BLaER1 treated with 17β-estradiol and CSF1 and Interleukin-3, amounts not matched to agents 10 nM and 100 nM (cell line): ENCODE measurements around the gene GMFB.

Experiments used
- H3K27ac ChIP-seq, 11 experiments: shearing (Covaris generic); formaldehyde crosslinking; 2 replicates each; pipeline ENCODE4 v1.8.1; 2022
- H3K27me3 ChIP-seq, 11 experiments: shearing (Covaris generic); formaldehyde crosslinking; 2 replicates each; pipeline ENCODE4 v1.8.1; 2022
- H3K36me3 ChIP-seq, 11 experiments: shearing (Covaris generic); formaldehyde crosslinking; 2 replicates each; pipeline ENCODE4 v1.8.1; 2022
- H3K4me1 ChIP-seq, 10 experiments: shearing (Covaris generic); formaldehyde crosslinking; 2 replicates each; pipeline ENCODE4 v1.8.1; 2022
- H3K4me2 ChIP-seq, 11 experiments: shearing (Covaris generic); formaldehyde crosslinking; 2 replicates each; pipeline ENCODE4 v1.8.1; 2022
- H3K4me3 ChIP-seq, 10 experiments: shearing (Covaris generic); formaldehyde crosslinking; 2 replicates each; pipeline ENCODE4 v1.8.1; 2022
- H3K9ac ChIP-seq, 11 experiments: shearing (Covaris generic); formaldehyde crosslinking; 2 replicates each; pipeline ENCODE4 v1.8.1; 2022
- H3K9me3 ChIP-seq, 11 experiments: shearing (Covaris generic); formaldehyde crosslinking; replicated peaks in 1 of 11; 2 replicates each; pipeline ENCODE4 v1.8.1; 2022
- H4K20me1 ChIP-seq, 11 experiments: shearing (Covaris generic); formaldehyde crosslinking; 2 replicates each; pipeline ENCODE4 v1.8.1; 2022
- Cebpa-rat ChIP-seq, 11 experiments: shearing (Covaris generic); IDR thresholded peaks; 2 replicates each; pipeline ENCODE4 v1.8.1; 2022

Gene GMFB

GRCh38 chr14:54488646-54489317 lies at the start of gene GMFB:
GMFB (minus strand) TSS chr14:54488980; CDS start chr14:54488927, 53 bp downstream.
- H3K4me3 ChIP-seq, result peak within 1 kb of the TSS; percentile 80 to 99 (median 92)
- H4K20me1 ChIP-seq, result peaks cover 0 to 44% (median 31%) of the 10 kb centered on the region in 11 experiments; a peak in 12 of 22 replicates
- peak within 1 kb of the TSS; percentile 85 to 95 (median 89) for H3K4me2 ChIP-seq
- TF ChIP-seq Cebpa-rat (IDR thresholded peaks at IDR 0.05), result no peak
- peak within 1 kb of the TSS; percentile 90 to 99 (median 96) for H3K27ac ChIP-seq
- H3K9me3 ChIP-seq, result peaks cover 0 to 16% (median 0%) of the 10 kb centered on the region in 11 experiments; a peak in 7 of 22 replicates
- peaks cover 25 to 61% (median 39%) of the 10 kb centered on the region in 10 experiments for H3K4me1 ChIP-seq
- no peaks in the 10 kb centered on the region for H3K27me3 ChIP-seq
- H3K9ac ChIP-seq, result peak within 1 kb of the TSS; percentile 91 to 99 (median 97)
- peaks cover 0 to 34% (median 14%) of the 10 kb centered on the region in 11 experiments; a peak in 16 of 22 replicates for H3K36me3 ChIP-seq

GRCh38 chr14:54538055-54538454 lies 49.3 kb upstream of the GMFB start:
- Histone ChIP-seq H3K9me3 (no peaks in the 10 kb centered on the region), H3K36me3 (peaks cover 4 to 63% (median 24%) of the 10 kb centered on the region in 11 experiments; a peak in 21 of 22 replicates), H3K4me2 (no peak overlapping the region), H4K20me1 (no peaks in the 10 kb centered on the region), H3K27ac (no peak overlapping the region), H3K4me3 (no peak overlapping the region), H3K4me1 (no peaks in the 10 kb centered on the region), H3K27me3 (no peaks in the 10 kb centered on the region), H3K9ac (no peak overlapping the region)
- no peak for TF ChIP-seq Cebpa-rat (IDR thresholded peaks at IDR 0.05)

- H3K9ac ChIP-seq, result no peak overlapping the region
- peaks cover 4 to 63% (median 24%) of the 10 kb centered on the region in 11 experiments; a peak in 21 of 22 replicates for H3K36me3 ChIP-seq
- no peak overlapping the region for H3K4me3 ChIP-seq
- no peaks in the 10 kb centered on the region for H3K27me3 ChIP-seq
- peaks cover 0 to 3% (median 0%) of the 10 kb centered on the region in 10 experiments; a peak in 6 of 20 replicates for H3K4me1 ChIP-seq
- TF ChIP-seq Cebpa-rat (IDR thresholded peaks at IDR 0.05), result no peak
- no peak overlapping the region for H3K27ac ChIP-seq
- H4K20me1 ChIP-seq, result no peaks in the 10 kb centered on the region
- no peaks in the 10 kb centered on the region for H3K9me3 ChIP-seq
- no peak overlapping the region for H3K4me2 ChIP-seq
Observed at GRCh38 chr14:54537651-54538050, 48.9 kb upstream of the GMFB start.

GRCh38 chr14:54535646-54536045 lies 46.9 kb upstream of the GMFB start:
- H3K9me3 ChIP-seq, result no peaks in the 10 kb centered on the region
- peaks cover 0 to 12% (median 0%) of the 10 kb centered on the region in 10 experiments; a peak in 6 of 20 replicates for H3K4me1 ChIP-seq
- H3K36me3 ChIP-seq, result peaks cover 6 to 68% (median 27%) of the 10 kb centered on the region in 11 experiments; a peak in 21 of 22 replicates
- H3K4me3 ChIP-seq, result no peak overlapping the region
- H3K4me2 ChIP-seq, result no peak overlapping the region
- H3K9ac ChIP-seq, result no peak overlapping the region
- no peaks in the 10 kb centered on the region for H3K27me3 ChIP-seq
- H3K27ac ChIP-seq, result no peak overlapping the region
- TF ChIP-seq Cebpa-rat (IDR thresholded peaks at IDR 0.05), result no peak
- H4K20me1 ChIP-seq, result no peaks in the 10 kb centered on the region

- H4K20me1 ChIP-seq, result no peaks in the 10 kb centered on the region
- H3K27me3 ChIP-seq, result no peaks in the 10 kb centered on the region
- no peak overlapping the region for H3K4me2 ChIP-seq
- no peak for TF ChIP-seq Cebpa-rat (IDR thresholded peaks at IDR 0.05)
- no peak overlapping the region for H3K4me3 ChIP-seq
- no peaks in the 10 kb centered on the region for H3K9me3 ChIP-seq
- peaks cover 0 to 12% (median 0%) of the 10 kb centered on the region in 10 experiments; a peak in 6 of 20 replicates for H3K4me1 ChIP-seq
- H3K36me3 ChIP-seq, result peaks cover 9 to 68% (median 27%) of the 10 kb centered on the region in 11 experiments; a peak in 21 of 22 replicates
- H3K9ac ChIP-seq, result no peak overlapping the region
- H3K27ac ChIP-seq, result no peak overlapping the region
Observed at GRCh38 chr14:54535126-54535525, 46.3 kb upstream of the GMFB start.

GRCh38 chr14:54533100-54533499 lies 44.3 kb upstream of the GMFB start:
- peaks cover 12 to 68% (median 23%) of the 10 kb centered on the region in 11 experiments; a peak in 21 of 22 replicates for H3K36me3 ChIP-seq
- no peaks in the 10 kb centered on the region for H3K9me3 ChIP-seq
- no peak overlapping the region for H3K9ac ChIP-seq
- no peak overlapping the region for H3K4me3 ChIP-seq
- H4K20me1 ChIP-seq, result no peaks in the 10 kb centered on the region
- H3K4me1 ChIP-seq, result peaks cover 0 to 12% (median 0%) of the 10 kb centered on the region in 10 experiments; a peak in 6 of 20 replicates
- H3K4me2 ChIP-seq, result peak overlapping the region in 2 of 11 experiments; percentile 29 to 54; a peak in 1 of 22 replicates
- H3K27ac ChIP-seq, result no peak overlapping the region; a peak in 1 of 22 replicates
- no peak for TF ChIP-seq Cebpa-rat (IDR thresholded peaks at IDR 0.05)
- no peaks in the 10 kb centered on the region for H3K27me3 ChIP-seq

GRCh38 chr14:54532111-54533012 lies 43.6 kb upstream of the GMFB start:
- Histone ChIP-seq H3K9me3 (no peaks in the 10 kb centered on the region), H3K4me1 (peaks cover 0 to 12% (median 0%) of the 10 kb centered on the region in 10 experiments; a peak in 6 of 20 replicates), H3K36me3 (peaks cover 9 to 68% (median 28%) of the 10 kb centered on the region in 11 experiments; a peak in 19 of 22 replicates), H3K27me3 (no peaks in the 10 kb centered on the region), H3K4me3 (no peak overlapping the region), H4K20me1 (no peaks in the 10 kb centered on the region), H3K4me2 (peak overlapping the region in 3 of 11 experiments; percentile 23 to 54 (median 29); a peak in 6 of 22 replicates), H3K27ac (no peak overlapping the region; a peak in 1 of 22 replicates), H3K9ac (no peak overlapping the region)
- TF ChIP-seq Cebpa-rat (IDR thresholded peaks at IDR 0.05), result no peak

- H3K4me3 ChIP-seq, result no peak overlapping the region
- no peak overlapping the region for H3K27ac ChIP-seq
- no peaks in the 10 kb centered on the region for H3K9me3 ChIP-seq
- peaks cover 0 to 12% (median 0%) of the 10 kb centered on the region in 10 experiments; a peak in 6 of 20 replicates for H3K4me1 ChIP-seq
- H3K4me2 ChIP-seq, result no peak overlapping the region
- H3K9ac ChIP-seq, result no peak overlapping the region
- TF ChIP-seq Cebpa-rat (IDR thresholded peaks at IDR 0.05), result no peak
- peaks cover 0 to 3% (median 0%) of the 10 kb centered on the region in 11 experiments; a peak in 1 of 22 replicates for H4K20me1 ChIP-seq
- no peaks in the 10 kb centered on the region for H3K27me3 ChIP-seq
- peaks cover 19 to 72% (median 39%) of the 10 kb centered on the region in 11 experiments for H3K36me3 ChIP-seq
Observed at GRCh38 chr14:54529811-54530210, 41.0 kb upstream of the GMFB start.
